ENCODE results near the gene KCNH5. TPM values are rescaled to one million over a fixed set of nuclear protein-coding genes. Genes with fewer than 3 reads are reported as not detected.

The KCNH5 gene
- total and polyA plus RNA-seq, 9 of the 15 experiments (the other 6 are each of a cell fraction or from before 2014, with no cell fraction given): 1.1 to 2.4 (median 1.4) TPM

DNA sequence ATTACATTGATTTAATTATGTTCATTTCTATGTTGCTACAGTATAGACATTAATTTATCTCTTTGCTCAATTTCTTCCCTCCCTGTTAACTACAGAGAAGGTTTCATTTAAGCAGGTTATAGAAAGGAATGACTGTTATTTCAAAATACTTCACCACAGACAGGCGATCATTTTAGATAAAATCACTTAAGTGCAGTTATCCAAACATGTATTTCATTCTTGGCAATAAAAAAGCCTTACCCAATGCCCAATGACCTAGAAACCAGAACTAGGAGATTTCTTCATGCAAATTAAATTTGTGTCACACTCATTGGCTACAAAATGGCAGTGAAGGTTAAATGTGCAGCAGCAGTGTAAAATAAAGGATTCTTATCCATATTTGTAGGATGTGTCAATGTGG, 266.4 kb downstream of the KCNH5 start:
- no peaks in the 10 kb centered on the region for H3K79me2 ChIP-seq (ENCODE audit: control insufficient read depth, insufficient read depth, low read length)
- H3K4me1 ChIP-seq (replicated peaks in 1 of 2; ENCODE audit: control insufficient read depth in 2 of 2, insufficient read depth in 2 of 2, low read length in 2 of 2): no peaks in the 10 kb centered on the region
- no TSS peak for BruUV-seq (replicated peaks)
- H3K4me2 ChIP-seq (ENCODE audit: insufficient read depth, low read length): no peak overlapping the region
- POLR2A ChIA-PET: no interaction called here
- 0% methylated on average over 1 of the region's 1 CpG for WGBS (ENCODE audit: insufficient coverage, low coverage, missing lambda C conversion rate)
- no peaks in the 10 kb centered on the region for H3K27me3 ChIP-seq (ENCODE audit: control insufficient read depth in 2 of 2, insufficient read depth in 2 of 2, low read length in 2 of 2)
- H3K4me3 ChIP-seq: no peak overlapping the region
- DNase-seq (ENCODE audit: extremely low read depth in 1 of 4, low spot score in 3 of 4) (no peak), FAIRE-seq (no peak), ATAC-seq (no peak)
- H3K9me3 ChIP-seq (replicated peaks; ENCODE audit: control insufficient read depth, insufficient read depth, low read depth, low read length): no peaks in the 10 kb centered on the region
- no peaks in the 10 kb centered on the region for H3K9me1 ChIP-seq (ENCODE audit: control insufficient read depth, insufficient read depth, low read length)
- H3K9ac ChIP-seq (ENCODE audit: insufficient read depth in 1 of 2, low read depth in 2 of 2, low read length in 2 of 2): no peak overlapping the region
- intact Hi-C loops (cut with micrococcal nuclease) (no loop called here), in situ Hi-C loops (cut with MboI) (no loop called here)
- no peaks in the 10 kb centered on the region for H3K36me3 ChIP-seq (ENCODE audit: control insufficient read depth, insufficient read depth, low read length)
- no peak overlapping the region for H2AFZ ChIP-seq (ENCODE audit: low read depth, low read length)
- CTCF ChIA-PET (ENCODE audit: low intra/inter-chr PET ratio): no interaction called here
- H4K20me1 ChIP-seq (replicated peaks; ENCODE audit: control insufficient read depth, insufficient read depth, low read length): no peaks in the 10 kb centered on the region
- H3K27ac ChIP-seq (ENCODE audit: extremely low read depth, low read depth, low read length): no peak overlapping the region
- TF ChIP-seq ZNF354B (CRISPR knock-in tag; IDR thresholded peaks at IDR 0.05) (no peak), STAT5B (CRISPR knock-in tag; IDR thresholded peaks at IDR 0.05) (no peak), ZBED1 (IDR thresholded peaks at IDR 0.05) (no peak), NFATC3 (IDR thresholded peaks at IDR 0.05) (no peak), CBFA2T3 (IDR thresholded peaks at IDR 0.05) (no peak), HDAC1 (IDR thresholded peaks at IDR 0.05) (no peak), NFYB (IDR thresholded peaks at IDR 0.05; ENCODE audit: extremely low read depth, insufficient read length) (no peak), FOXA3 (CRISPR knock-in tag; conservative IDR thresholded peaks at IDR 0.05 in 1 of 2, IDR thresholded peaks at IDR 0.05 in 1 of 2) (no peak), YY1 (IDR thresholded peaks at IDR 0.05; ENCODE audit: borderline replicate concordance in 1 of 3, control insufficient read depth in 1 of 3, extremely low read depth in 1 of 3, insufficient read depth in 3 of 3, insufficient read length in 1 of 3, insufficient replicate concordance in 2 of 3, low read depth in 1 of 3, low read length in 2 of 3) (no peak), SMAD4 (CRISPR knock-in tag; conservative IDR thresholded peaks at IDR 0.05) (no peak), TGIF2 (CRISPR knock-in tag; IDR thresholded peaks at IDR 0.05) (no peak), EP400 (IDR thresholded peaks at IDR 0.05) (no peak)
- TF ChIP-seq, protein P1, sequence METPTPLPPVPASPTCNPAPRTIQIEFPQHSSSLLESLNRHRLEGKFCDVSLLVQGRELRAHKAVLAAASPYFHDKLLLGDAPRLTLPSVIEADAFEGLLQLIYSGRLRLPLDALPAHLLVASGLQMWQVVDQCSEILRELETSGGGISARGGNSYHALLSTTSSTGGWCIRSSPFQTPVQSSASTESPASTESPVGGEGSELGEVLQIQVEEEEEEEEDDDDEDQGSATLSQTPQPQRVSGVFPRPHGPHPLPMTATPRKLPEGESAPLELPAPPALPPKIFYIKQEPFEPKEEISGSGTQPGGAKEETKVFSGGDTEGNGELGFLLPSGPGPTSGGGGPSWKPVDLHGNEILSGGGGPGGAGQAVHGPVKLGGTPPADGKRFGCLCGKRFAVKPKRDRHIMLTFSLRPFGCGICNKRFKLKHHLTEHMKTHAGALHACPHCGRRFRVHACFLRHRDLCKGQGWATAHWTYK (CRISPR knock-in tag; IDR thresholded peaks at IDR 0.05): no peak
- TF ChIP-seq, protein P2, sequence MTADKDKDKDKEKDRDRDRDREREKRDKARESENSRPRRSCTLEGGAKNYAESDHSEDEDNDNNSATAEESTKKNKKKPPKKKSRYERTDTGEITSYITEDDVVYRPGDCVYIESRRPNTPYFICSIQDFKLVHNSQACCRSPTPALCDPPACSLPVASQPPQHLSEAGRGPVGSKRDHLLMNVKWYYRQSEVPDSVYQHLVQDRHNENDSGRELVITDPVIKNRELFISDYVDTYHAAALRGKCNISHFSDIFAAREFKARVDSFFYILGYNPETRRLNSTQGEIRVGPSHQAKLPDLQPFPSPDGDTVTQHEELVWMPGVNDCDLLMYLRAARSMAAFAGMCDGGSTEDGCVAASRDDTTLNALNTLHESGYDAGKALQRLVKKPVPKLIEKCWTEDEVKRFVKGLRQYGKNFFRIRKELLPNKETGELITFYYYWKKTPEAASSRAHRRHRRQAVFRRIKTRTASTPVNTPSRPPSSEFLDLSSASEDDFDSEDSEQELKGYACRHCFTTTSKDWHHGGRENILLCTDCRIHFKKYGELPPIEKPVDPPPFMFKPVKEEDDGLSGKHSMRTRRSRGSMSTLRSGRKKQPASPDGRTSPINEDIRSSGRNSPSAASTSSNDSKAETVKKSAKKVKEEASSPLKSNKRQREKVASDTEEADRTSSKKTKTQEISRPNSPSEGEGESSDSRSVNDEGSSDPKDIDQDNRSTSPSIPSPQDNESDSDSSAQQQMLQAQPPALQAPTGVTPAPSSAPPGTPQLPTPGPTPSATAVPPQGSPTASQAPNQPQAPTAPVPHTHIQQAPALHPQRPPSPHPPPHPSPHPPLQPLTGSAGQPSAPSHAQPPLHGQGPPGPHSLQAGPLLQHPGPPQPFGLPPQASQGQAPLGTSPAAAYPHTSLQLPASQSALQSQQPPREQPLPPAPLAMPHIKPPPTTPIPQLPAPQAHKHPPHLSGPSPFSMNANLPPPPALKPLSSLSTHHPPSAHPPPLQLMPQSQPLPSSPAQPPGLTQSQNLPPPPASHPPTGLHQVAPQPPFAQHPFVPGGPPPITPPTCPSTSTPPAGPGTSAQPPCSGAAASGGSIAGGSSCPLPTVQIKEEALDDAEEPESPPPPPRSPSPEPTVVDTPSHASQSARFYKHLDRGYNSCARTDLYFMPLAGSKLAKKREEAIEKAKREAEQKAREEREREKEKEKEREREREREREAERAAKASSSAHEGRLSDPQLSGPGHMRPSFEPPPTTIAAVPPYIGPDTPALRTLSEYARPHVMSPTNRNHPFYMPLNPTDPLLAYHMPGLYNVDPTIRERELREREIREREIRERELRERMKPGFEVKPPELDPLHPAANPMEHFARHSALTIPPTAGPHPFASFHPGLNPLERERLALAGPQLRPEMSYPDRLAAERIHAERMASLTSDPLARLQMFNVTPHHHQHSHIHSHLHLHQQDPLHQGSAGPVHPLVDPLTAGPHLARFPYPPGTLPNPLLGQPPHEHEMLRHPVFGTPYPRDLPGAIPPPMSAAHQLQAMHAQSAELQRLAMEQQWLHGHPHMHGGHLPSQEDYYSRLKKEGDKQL (CRISPR knock-in tag; IDR thresholded peaks at IDR 0.05; ENCODE audit: borderline replicate concordance): no peak
- TF ChIP-seq, protein P3, sequence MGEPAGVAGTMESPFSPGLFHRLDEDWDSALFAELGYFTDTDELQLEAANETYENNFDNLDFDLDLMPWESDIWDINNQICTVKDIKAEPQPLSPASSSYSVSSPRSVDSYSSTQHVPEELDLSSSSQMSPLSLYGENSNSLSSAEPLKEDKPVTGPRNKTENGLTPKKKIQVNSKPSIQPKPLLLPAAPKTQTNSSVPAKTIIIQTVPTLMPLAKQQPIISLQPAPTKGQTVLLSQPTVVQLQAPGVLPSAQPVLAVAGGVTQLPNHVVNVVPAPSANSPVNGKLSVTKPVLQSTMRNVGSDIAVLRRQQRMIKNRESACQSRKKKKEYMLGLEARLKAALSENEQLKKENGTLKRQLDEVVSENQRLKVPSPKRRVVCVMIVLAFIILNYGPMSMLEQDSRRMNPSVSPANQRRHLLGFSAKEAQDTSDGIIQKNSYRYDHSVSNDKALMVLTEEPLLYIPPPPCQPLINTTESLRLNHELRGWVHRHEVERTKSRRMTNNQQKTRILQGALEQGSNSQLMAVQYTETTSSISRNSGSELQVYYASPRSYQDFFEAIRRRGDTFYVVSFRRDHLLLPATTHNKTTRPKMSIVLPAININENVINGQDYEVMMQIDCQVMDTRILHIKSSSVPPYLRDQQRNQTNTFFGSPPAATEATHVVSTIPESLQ (CRISPR knock-in tag; IDR thresholded peaks at IDR 0.05): no peak
